ENCODE measurements around the gene IL11.
"Not testable (repeated sequence)": the region's sequence is repeated elsewhere in the genome, so short reads cannot be mapped to it uniquely, and the experiment has no call there.

Gene IL11

DNA sequence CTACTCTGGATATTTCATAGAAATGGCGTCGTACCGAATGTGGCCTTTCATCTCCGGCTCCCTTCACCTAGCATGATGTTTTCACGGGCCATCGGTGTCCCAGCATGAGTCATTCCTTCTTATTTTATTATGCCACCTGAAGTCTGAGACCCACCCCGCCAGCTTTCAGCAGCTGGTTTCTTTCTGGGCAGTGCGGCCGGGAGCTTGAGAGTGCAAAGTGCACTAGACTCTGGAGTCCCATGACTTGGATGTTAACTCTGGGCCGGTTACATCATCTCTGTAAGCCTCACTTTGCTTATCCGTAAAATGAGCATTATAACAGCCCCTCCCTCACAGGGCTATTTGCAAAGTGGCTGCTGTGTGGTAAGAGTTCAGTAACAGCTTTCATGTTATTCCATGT is 36.4 kb downstream of the IL11 start:
- DNase-seq (ENCODE audit: low read depth) = no peak
- TF ChIP-seq, protein P1, sequence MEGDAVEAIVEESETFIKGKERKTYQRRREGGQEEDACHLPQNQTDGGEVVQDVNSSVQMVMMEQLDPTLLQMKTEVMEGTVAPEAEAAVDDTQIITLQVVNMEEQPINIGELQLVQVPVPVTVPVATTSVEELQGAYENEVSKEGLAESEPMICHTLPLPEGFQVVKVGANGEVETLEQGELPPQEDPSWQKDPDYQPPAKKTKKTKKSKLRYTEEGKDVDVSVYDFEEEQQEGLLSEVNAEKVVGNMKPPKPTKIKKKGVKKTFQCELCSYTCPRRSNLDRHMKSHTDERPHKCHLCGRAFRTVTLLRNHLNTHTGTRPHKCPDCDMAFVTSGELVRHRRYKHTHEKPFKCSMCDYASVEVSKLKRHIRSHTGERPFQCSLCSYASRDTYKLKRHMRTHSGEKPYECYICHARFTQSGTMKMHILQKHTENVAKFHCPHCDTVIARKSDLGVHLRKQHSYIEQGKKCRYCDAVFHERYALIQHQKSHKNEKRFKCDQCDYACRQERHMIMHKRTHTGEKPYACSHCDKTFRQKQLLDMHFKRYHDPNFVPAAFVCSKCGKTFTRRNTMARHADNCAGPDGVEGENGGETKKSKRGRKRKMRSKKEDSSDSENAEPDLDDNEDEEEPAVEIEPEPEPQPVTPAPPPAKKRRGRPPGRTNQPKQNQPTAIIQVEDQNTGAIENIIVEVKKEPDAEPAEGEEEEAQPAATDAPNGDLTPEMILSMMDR (conservative IDR thresholded peaks at IDR 0.05; ENCODE audit: control insufficient read depth, insufficient read depth, low read depth, low read length) = no peak

GRCh38 chr19:55329791-55330190 is 40.5 kb downstream of the IL11 start:
- DNase-seq (ENCODE audit: low read depth) = peak; percentile 57
- not testable (repeated sequence) for H3K4me3 ChIP-seq (ENCODE audit: control insufficient read depth, low read depth, low read length)

More for the DNA sequence above, 36.4 kb downstream of the IL11 start:
- H3K4me3 ChIP-seq (ENCODE audit: control insufficient read depth, low read depth, low read length) = no peak overlapping the region

DNA sequence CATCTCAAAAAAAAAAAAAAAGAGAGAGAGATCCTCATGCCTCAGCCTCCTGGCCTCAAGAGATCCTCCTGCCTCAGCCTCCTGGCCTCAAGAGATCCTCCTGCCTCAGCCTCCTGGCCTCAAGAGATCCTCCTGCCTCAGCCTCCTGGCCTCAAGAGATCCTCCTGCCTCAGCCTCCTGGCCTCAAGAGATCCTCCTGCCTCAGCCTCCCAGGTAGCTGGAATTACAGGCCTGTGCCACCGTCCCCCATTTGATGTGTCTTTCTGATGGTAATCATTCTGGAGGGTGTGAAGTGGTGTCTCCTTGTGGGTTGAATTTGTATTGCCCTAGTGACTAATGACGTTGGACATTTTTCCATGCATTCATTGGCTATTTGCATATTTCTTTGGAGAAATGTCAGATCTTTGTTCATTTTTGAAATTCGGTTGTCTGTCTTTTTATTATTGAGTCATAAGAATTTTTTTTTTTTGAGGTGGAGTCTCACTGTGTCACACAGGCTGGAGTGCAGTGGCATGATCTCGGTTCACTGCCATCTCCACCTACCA is 41.4 kb downstream of the IL11 start:
- H3K4me3 ChIP-seq (ENCODE audit: control insufficient read depth, low read depth, low read length) = not testable (repeated sequence)
- DNase-seq (ENCODE audit: low read depth) = peak; percentile 29

GRCh38 chr19:55325172-55325571 is 45.1 kb downstream of the IL11 start, which contains the start of gene TMEM150B:
TSS of gene TMEM150B (minus strand) at chr19:55325341. CDS start at chr19:55321036, 4,305 bp downstream.
- TF ChIP-seq, protein P1 (conservative IDR thresholded peaks at IDR 0.05; ENCODE audit: control insufficient read depth, insufficient read depth, low read depth, low read length) = no peak
- DNase-seq (ENCODE audit: low read depth) = no peak
- H3K4me3 ChIP-seq (ENCODE audit: control insufficient read depth, low read depth, low read length) = no peak within 1 kb of the TSS

GRCh38 chr19:55324662-55325061 is 45.6 kb downstream of the IL11 start:
- DNase-seq (ENCODE audit: low read depth) = no peak
- TF ChIP-seq, protein P1 (conservative IDR thresholded peaks at IDR 0.05; ENCODE audit: control insufficient read depth, insufficient read depth, low read depth, low read length) = no peak
- H3K4me3 ChIP-seq (ENCODE audit: control insufficient read depth, low read depth, low read length) = no peak overlapping the region

DNA sequence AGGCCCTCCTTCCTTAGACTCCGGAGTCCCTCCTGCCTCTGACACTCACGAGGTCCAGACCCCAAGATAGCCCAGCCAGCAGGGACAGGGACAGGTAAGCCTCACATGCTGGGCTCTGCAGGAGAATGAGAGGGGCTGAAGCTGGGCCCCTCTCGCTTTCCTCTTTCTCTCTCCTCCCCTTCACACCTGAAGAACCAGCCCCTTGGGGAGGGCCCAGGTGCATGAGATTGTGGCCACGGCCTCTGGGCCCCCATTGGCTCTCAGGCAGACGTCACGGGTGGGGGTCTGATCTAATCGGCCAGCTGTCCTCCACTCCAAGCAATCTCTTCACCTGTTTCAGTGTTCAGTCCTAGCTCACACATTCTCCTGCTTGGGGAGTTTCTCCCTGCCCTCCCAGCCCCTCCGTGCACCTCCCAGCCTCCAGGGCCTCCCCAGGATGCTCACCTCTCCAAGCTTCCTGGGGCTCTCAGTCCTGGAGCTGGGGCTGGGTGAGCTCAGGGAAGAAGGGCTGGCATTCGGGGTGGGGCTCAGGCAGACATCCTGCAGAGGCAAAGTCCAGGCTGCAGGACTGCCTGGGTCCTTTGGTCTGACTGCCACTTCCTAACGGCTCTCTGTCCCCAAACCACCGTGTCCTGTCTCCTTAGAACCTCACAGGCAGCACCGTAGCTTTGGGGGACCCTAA is 47.9 kb downstream of the IL11 start:
- TF ChIP-seq, protein P1 (conservative IDR thresholded peaks at IDR 0.05; ENCODE audit: control insufficient read depth, insufficient read depth, low read depth, low read length) = no peak
- H3K4me3 ChIP-seq (ENCODE audit: control insufficient read depth, low read depth, low read length) = no peak overlapping the region
- DNase-seq (ENCODE audit: low read depth) = no peak

DNA sequence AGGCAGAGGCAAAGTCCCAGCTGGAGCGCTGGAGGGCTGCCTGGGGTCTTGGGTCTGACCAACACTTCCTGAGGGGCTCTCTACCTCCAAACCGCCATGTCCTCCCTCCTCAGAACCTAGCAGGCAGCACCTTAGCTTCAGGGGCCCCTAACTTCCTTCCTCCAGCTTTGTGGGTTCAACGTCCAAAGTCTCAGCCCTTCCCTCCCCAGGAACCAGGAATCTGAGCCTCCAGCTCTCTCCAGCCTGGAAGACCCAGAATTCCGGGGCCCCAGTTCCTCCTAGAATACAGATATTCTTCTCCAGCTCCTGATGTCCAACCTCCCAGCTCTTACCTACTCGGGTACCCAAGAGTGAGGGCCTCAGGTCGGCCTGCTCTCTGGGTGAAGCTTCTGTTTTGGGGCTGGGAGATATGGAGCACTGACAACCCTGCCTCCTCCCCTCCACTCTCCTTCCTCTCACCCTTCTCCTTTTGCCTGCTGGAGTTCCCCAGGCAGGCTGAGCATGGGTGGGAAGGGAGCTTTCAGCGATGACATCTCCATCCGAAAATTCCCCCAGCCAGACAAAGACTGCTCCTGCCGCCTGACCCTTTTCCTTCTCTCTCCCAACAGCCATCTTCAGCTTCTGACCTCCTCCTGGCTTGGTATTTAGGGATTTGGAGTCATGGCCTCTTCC is 48.7 kb downstream of the IL11 start:
- DNase-seq (ENCODE audit: low read depth) = no peak
- no peak overlapping the region for H3K4me3 ChIP-seq (ENCODE audit: control insufficient read depth, low read depth, low read length)
- TF ChIP-seq, protein P1 (conservative IDR thresholded peaks at IDR 0.05; ENCODE audit: control insufficient read depth, insufficient read depth, low read depth, low read length) = no peak
